ENCODE data around the gene STK39. TPM values are rescaled to one million over a fixed set of nuclear protein-coding genes. Genes with fewer than 3 reads are reported as not detected.

STK39 gene
- polyA plus RNA-seq, 1 donor (not counting 4 experiments of a cell fraction or from before 2014, with no cell fraction given), result 20.7 TPM

DNA sequence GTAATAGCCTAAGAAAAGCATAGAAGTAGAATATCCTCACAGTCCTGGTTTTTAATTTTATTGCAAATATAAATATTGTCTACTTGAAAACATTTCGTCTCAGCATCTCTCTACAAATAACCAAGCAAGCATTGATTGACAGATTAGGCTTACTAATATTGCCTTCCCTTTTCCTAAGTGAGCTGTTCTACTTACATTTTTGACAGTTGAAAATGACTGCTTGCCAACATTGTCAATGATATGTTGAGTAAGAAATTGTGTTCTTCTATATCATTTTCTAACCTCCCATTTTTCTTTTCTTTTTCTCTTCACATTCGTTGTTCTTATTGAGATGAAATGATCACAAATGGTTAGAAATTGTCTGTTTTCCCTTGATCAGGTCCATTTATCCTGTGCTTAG, 47.0 kb upstream of the STK39 start:
- FAIRE-seq (no peak), DNase-seq (ENCODE audit: low read depth, low spot score) (no peak)
- no peaks in the 10 kb centered on the region for H3K9me3 ChIP-seq (ENCODE audit: control insufficient read depth, low read depth, low read length)
- H3K27me3 ChIP-seq (ENCODE audit: control insufficient read depth, extremely low read depth, insufficient read depth, low read length), result no peaks in the 10 kb centered on the region
- no peak overlapping the region for H2AFZ ChIP-seq (ENCODE audit: control insufficient read depth, low read length)
- no peaks in the 10 kb centered on the region for H3K4me1 ChIP-seq (ENCODE audit: control insufficient read depth, extremely low read depth, insufficient read depth, low read length)
- H4K20me1 ChIP-seq (ENCODE audit: control insufficient read depth, extremely low read depth, insufficient read depth, low read length), result no peaks in the 10 kb centered on the region
- H3K36me3 ChIP-seq (ENCODE audit: control insufficient read depth in 2 of 2, extremely low read depth in 1 of 2, insufficient read depth in 2 of 2, low read length in 2 of 2), result no peaks in the 10 kb centered on the region
- H3K27ac ChIP-seq (ENCODE audit: control insufficient read depth, insufficient read depth, low read length), result no peak overlapping the region
- H3K4me3 ChIP-seq (ENCODE audit: control insufficient read depth in 2 of 3, extremely low read depth in 1 of 3, insufficient read depth in 2 of 3, low read depth in 1 of 3, low read length in 3 of 3), result no peak overlapping the region
- H3K9me1 ChIP-seq (ENCODE audit: control insufficient read depth, extremely low read depth, insufficient read depth, low read length), result no peaks in the 10 kb centered on the region
- dilution Hi-C loops (cut with MboI; ENCODE audit: extremely low pct_ligation_motif_present, low sequenced_read_pairs), result no loop called here
- no peaks in the 10 kb centered on the region for H3K79me2 ChIP-seq (ENCODE audit: control insufficient read depth, insufficient read depth, low read length)
- TF ChIP-seq EZH2 (IDR thresholded peaks at IDR 0.05; ENCODE audit: low read length) (no peak), CTCF (optimal IDR thresholded peaks at IDR 0.05 in 1 of 3, IDR thresholded peaks at IDR 0.05 in 1 of 3, conservative IDR thresholded peaks at IDR 0.05 in 1 of 3; ENCODE audit: extremely low read depth in 1 of 3, insufficient read depth in 2 of 3, low read length in 3 of 3) (no peak)
- no peak overlapping the region for H3K9ac ChIP-seq (ENCODE audit: control insufficient read depth, extremely low read depth, insufficient read depth, low read length)
- H3K4me2 ChIP-seq (ENCODE audit: control insufficient read depth, extremely low read depth, insufficient read depth, low read depth, low read length), result no peak overlapping the region

DNA sequence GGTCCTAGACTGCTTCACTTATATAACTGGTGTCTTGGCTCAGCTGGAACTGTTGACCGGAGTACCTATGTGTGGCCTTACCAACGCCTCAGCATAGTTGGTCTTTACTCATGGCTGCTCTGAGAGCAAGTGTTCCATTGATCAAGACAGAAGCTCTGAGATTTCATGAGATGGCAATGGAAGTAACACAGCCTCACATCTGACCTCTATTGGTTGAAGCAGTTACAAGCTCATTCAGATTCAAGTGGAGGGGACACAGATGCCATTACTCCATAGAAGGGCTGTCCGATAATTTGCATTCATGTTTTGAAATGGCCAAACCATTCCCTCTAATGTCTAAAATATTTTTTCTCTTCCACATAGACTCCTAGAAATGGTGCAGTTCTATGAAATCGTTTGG, 46.4 kb upstream of the STK39 start:
- Histone ChIP-seq H3K9me3 (ENCODE audit: control insufficient read depth, low read depth, low read length) (no peaks in the 10 kb centered on the region), H3K9ac (ENCODE audit: control insufficient read depth, extremely low read depth, insufficient read depth, low read length) (no peak overlapping the region), H3K36me3 (ENCODE audit: control insufficient read depth in 2 of 2, extremely low read depth in 1 of 2, insufficient read depth in 2 of 2, low read length in 2 of 2) (no peaks in the 10 kb centered on the region), H3K27ac (ENCODE audit: control insufficient read depth, insufficient read depth, low read length) (no peak overlapping the region), H3K4me1 (ENCODE audit: control insufficient read depth, extremely low read depth, insufficient read depth, low read length) (no peaks in the 10 kb centered on the region), H3K27me3 (ENCODE audit: control insufficient read depth, extremely low read depth, insufficient read depth, low read length) (no peaks in the 10 kb centered on the region), H3K4me2 (ENCODE audit: control insufficient read depth, extremely low read depth, insufficient read depth, low read depth, low read length) (no peak overlapping the region), H2AFZ (ENCODE audit: control insufficient read depth, low read length) (no peak overlapping the region), H3K9me1 (ENCODE audit: control insufficient read depth, extremely low read depth, insufficient read depth, low read length) (no peaks in the 10 kb centered on the region), H3K79me2 (ENCODE audit: control insufficient read depth, insufficient read depth, low read length) (no peaks in the 10 kb centered on the region), H4K20me1 (ENCODE audit: control insufficient read depth, extremely low read depth, insufficient read depth, low read length) (no peaks in the 10 kb centered on the region), H3K4me3 (ENCODE audit: control insufficient read depth in 2 of 3, extremely low read depth in 1 of 3, insufficient read depth in 2 of 3, low read depth in 1 of 3, low read length in 3 of 3) (no peak overlapping the region)
- DNase-seq (ENCODE audit: low read depth, low spot score) (no peak), FAIRE-seq (no peak)
- TF ChIP-seq CTCF (optimal IDR thresholded peaks at IDR 0.05 in 1 of 3, IDR thresholded peaks at IDR 0.05 in 1 of 3, conservative IDR thresholded peaks at IDR 0.05 in 1 of 3; ENCODE audit: extremely low read depth in 1 of 3, insufficient read depth in 2 of 3, low read length in 3 of 3) (peak in 2 of 3 experiments; percentile 9 to 29), EZH2 (IDR thresholded peaks at IDR 0.05; ENCODE audit: low read length) (no peak)
- dilution Hi-C loops (cut with MboI; ENCODE audit: extremely low pct_ligation_motif_present, low sequenced_read_pairs), result no loop called here
